Measurements from ENCODE around the gene SOX1. TPM values are rescaled to one million over a fixed set of nuclear protein-coding genes. Genes with fewer than 3 reads are reported as not detected.
A peak's percentile ranks its signal among the peaks of the same experiment; 100 is the strongest.

Gene SOX1
- total RNA-seq, 1 donor from 2014 or later = not detected

DNA sequence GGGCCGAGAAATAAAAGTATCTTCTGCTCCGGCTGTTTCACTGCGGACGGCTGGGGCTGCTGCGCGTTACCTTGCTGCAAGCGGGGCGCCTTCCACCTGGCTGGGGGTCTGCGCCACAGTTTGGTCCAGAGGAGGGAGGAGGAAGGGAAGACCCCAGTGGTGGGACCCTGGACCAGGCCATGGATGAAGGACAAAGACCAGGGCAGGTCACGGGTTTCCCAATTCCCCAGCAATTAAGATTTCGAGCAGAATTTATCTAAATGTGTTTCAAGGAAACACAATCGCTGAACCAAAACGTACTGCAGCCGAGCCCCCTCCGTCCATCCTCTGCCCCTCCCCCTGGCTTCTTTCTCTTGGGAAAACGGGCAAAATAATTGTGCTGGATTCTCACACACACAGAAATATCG is 2.9 kb downstream of the SOX1 start:
- intact Hi-C loops (cut with DNase I) = no loop called here
- Histone ChIP-seq H3K4me3 (no peak overlapping the region), H3K36me3 (no peaks in the 10 kb centered on the region), H3K27ac (no peak overlapping the region), H3K27me3 (peaks cover 10% of the 10 kb centered on the region), H3K9me3 (no peaks in the 10 kb centered on the region), H3K4me1 (peaks cover 3 to 5% of the 10 kb centered on the region in 2 donors)
- no peak for DNase-seq (ENCODE audit: low spot score in 2 of 2)
- TF ChIP-seq, protein P1, sequence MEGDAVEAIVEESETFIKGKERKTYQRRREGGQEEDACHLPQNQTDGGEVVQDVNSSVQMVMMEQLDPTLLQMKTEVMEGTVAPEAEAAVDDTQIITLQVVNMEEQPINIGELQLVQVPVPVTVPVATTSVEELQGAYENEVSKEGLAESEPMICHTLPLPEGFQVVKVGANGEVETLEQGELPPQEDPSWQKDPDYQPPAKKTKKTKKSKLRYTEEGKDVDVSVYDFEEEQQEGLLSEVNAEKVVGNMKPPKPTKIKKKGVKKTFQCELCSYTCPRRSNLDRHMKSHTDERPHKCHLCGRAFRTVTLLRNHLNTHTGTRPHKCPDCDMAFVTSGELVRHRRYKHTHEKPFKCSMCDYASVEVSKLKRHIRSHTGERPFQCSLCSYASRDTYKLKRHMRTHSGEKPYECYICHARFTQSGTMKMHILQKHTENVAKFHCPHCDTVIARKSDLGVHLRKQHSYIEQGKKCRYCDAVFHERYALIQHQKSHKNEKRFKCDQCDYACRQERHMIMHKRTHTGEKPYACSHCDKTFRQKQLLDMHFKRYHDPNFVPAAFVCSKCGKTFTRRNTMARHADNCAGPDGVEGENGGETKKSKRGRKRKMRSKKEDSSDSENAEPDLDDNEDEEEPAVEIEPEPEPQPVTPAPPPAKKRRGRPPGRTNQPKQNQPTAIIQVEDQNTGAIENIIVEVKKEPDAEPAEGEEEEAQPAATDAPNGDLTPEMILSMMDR (IDR thresholded peaks at IDR 0.05) = no peak

DNA sequence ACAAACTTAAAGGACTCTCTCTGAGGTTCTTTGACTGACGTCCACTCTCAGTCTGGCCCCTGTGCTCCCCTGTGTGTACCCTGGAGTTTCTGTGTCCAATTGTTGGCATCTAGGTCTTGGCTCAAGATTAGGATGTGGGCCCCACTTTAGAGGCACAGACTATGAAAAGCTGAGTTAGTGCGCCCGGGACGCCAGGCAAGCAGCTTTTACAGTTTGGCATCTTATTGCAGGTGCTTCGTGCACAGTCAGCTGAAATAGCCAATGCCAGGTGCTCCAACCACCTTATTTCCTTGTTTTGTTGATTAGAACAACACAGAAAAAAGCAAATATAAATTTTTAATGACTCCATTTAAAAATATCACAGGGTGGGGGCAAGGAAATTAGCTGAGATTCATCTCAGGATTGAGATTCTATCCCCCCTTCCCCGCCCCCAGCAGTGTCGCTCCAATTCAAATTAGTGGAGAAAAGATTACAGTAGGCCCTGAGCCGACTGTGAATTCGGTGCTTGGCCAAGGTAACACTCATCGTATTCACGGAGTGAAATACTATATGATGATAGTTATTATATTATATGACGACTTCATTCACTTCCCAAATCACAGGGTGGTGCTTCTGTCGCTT is 4.3 kb downstream of the SOX1 start:
- TF ChIP-seq, protein P1 (IDR thresholded peaks at IDR 0.05) = no peak
- intact Hi-C loops (cut with DNase I) = no loop called here
- Histone ChIP-seq H3K9me3 (no peaks in the 10 kb centered on the region), H3K27me3 (peaks cover 10% of the 10 kb centered on the region), H3K36me3 (no peaks in the 10 kb centered on the region), H3K4me1 (peaks cover 3 to 5% of the 10 kb centered on the region in 2 donors), H3K27ac (no peak overlapping the region), H3K4me3 (no peak overlapping the region)
- no peak for DNase-seq (ENCODE audit: low spot score in 2 of 2)

DNA sequence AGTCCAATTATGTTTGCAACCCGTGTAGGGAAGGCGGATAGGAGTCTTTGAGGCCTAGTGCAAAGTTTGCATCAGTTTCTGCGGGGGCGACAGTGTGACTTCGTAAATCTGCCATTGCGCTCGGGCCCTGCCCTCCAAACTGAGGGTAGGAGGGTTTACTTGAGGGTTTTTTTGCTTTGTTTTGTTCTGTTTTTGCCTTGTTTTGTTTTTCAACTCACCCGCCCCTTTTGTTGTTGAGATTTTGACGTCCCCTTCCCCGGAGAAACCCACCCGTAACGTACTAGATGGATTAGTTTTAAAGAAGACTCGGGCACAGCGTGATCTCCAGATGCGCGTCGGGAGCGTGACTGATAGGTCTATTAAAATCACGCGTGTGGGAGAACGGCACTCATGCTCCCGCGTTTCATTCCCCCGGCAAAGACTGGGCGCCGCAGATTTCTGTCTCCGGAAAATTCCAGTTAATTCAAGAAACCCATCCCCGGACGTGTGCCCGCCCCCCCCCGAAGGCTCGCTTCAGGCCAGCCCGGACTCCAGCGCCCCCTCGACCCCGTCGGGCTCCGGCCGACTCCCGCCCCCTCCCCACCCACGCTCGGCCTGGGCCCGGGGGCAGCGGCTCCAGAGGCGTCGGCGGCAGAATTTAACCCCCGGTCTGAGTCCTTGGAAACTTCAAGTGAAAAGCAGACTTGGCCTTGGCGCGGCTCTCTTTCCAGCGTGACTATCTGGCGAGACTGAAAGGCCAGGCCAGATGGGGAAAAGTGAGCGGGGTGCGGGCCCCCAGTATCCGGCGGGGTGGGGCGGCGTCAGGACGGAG is 5.0 kb downstream of the SOX1 start:
- Histone ChIP-seq H3K9me3 (no peaks in the 10 kb centered on the region), H3K4me3 (peak overlapping the region in 1 of 2 donors; percentile 3), H3K27me3 (peaks cover 10% of the 10 kb centered on the region), H3K36me3 (no peaks in the 10 kb centered on the region), H3K4me1 (peaks cover 3 to 5% of the 10 kb centered on the region in 2 donors), H3K27ac (no peak overlapping the region)
- no peak for DNase-seq (ENCODE audit: low spot score in 2 of 2)
- TF ChIP-seq, protein P1 (IDR thresholded peaks at IDR 0.05) = no peak
- intact Hi-C loops (cut with DNase I) = no loop called here

DNA sequence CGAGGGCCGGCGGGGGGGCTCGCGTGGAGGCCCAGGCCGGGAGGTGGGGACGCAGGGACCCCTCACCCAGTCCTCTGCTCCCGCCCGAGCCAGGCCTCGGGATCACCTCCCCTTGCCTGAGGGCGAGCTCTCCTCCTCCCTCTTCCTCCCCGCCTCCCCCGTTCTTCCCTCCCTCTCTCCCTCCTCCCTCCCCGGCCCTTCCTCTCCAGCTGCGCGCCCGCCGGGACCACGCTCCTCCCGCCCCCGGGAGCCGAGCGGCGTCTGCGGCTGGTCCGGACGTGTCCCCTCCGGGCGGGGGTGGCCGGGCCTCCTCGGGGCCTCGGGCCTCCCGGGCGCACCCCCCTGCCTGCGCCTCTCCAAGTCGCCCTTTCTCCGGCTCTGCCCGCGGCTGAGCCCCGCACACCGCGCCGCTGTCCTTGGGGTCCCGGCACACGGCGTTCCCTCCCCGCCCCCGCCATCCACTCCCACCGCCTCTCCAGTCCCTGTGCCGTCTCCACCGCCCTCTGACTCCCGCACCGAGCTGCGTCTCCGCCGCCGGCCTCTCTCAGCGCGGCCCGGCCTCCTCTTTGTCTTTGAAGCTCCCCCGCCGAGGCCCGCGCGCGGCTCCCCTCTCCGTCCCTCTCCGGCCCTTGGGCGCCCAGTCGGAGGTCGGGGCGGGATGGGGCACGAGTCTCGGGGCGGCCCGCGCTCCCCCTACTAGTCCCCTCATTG is 5.7 kb downstream of the SOX1 start:
- Histone ChIP-seq H3K27me3 (peaks cover 10% of the 10 kb centered on the region), H3K36me3 (no peaks in the 10 kb centered on the region), H3K27ac (no peak overlapping the region), H3K4me3 (peak overlapping the region; percentile 3 to 33), H3K9me3 (no peaks in the 10 kb centered on the region), H3K4me1 (peaks cover 3 to 5% of the 10 kb centered on the region in 2 donors)
- TF ChIP-seq, protein P1 (IDR thresholded peaks at IDR 0.05) = no peak
- no peak for DNase-seq (ENCODE audit: low spot score in 2 of 2)
- intact Hi-C loops (cut with DNase I) = no loop called here

DNA sequence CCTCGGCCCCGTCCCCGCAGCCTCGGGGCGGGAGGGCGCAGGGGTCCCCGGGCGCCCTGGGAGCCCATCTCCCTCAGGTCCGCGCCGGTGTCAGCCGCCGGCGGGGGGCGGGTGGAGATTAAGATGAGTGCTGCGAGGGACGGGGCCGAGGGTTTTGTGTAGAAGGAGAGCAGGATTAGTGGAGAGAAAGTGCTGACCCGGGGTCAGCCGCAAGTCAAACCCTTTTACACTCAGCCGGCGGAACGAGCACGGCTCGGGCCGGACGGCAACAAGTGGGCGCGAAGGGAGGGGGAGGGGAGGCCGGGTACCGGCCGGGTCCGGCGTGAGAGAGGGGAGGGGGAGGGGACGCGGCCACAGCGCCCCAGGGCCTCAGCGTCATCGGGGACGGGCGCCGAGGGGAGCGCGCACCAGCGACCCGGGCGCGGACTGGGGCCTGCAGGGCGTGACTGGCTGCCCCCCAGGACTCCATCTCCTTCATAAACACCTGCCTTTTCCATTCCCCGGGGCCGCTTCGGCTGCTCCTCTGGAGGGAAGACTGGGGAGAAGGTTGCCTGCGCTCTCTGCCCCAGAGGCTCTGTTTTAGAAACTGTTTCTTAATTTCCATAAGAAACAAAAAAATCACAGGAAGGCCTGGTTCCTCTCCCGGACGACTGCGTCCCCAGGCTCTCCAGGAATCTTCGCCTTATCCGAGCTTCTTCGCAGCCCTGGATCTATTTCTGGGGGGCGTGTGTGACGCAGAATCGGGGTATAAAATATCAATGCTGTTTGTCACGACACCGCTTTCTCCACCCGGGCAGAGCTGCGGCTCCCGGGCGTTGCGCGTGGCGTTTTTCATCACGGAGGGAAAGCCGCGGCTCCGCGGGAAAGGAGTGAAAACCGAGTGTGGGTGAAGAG is 6.5 kb downstream of the SOX1 start:
- intact Hi-C loops (cut with DNase I) = no loop called here
- Histone ChIP-seq H3K36me3 (no peaks in the 10 kb centered on the region), H3K27me3 (peaks cover 10% of the 10 kb centered on the region), H3K4me3 (peak overlapping the region; percentile 3 to 33), H3K27ac (no peak overlapping the region), H3K9me3 (no peaks in the 10 kb centered on the region), H3K4me1 (peaks cover 3 to 5% of the 10 kb centered on the region in 2 donors)
- TF ChIP-seq, protein P1 (IDR thresholded peaks at IDR 0.05) = no peak
- DNase-seq (ENCODE audit: low spot score in 2 of 2) = no peak
